OCI-LY1 (cell line): Measurements from ENCODE around the gene TSTD1.

Experiments
- H2AFZ ChIP-seq: fragments of 200-600 bp; sonication (generic), shearing (Covaris generic); 2 replicates; pipeline ENCODE4 v1.6.0; 2014; ENCODE audit warnings: antibody characterized with exemption, mild to moderate bottlenecking, low read length
- H3F3A ChIP-seq: fragments of 200-600 bp; sonication (generic), shearing (Covaris generic); 2 replicates; pipeline ENCODE4 v1.6.0; 2014; ENCODE audit warnings: mild to moderate bottlenecking, antibody characterized with exemption, low read length, moderate library complexity; ENCODE audit not compliant: insufficient read depth
- H3K27ac ChIP-seq: fragments of 200-600 bp; sonication (generic); 2 replicates; pipeline ENCODE4 v1.5.1; 2014; ENCODE audit warnings: low read length, mixed run types, mild to moderate bottlenecking, low read depth; ENCODE audit not compliant: poor library complexity, severe bottlenecking
- H3K27me3 ChIP-seq: fragments of 200-600 bp; sonication (generic); 2 replicates; pipeline ENCODE4 v1.6.0; 2014; ENCODE audit warnings: antibody characterized with exemption, mild to moderate bottlenecking, low read length, moderate library complexity; ENCODE audit not compliant: insufficient read depth
- H3K36me3 ChIP-seq: fragments of 200-600 bp; sonication (generic); 2 replicates; pipeline ENCODE4 v1.6.1; 2014; ENCODE audit warnings: mild to moderate bottlenecking, antibody characterized with exemption, low read length, moderate library complexity, mixed read lengths; ENCODE audit not compliant: insufficient read depth
- H3K4me1 ChIP-seq: fragments of 200-600 bp; sonication (generic); 2 replicates; pipeline ENCODE4 v1.5.1; 2014; ENCODE audit warnings: mild to moderate bottlenecking, low read length, moderate library complexity; ENCODE audit not compliant: insufficient read depth, severe bottlenecking
- H3K4me2 ChIP-seq: fragments of 200-600 bp; sonication (generic), shearing (Covaris generic); 2 replicates; pipeline ENCODE4 v1.6.1; 2014; ENCODE audit warnings: low read length
- H3K4me3 ChIP-seq: fragments of 200-600 bp; sonication (generic); 2 replicates; pipeline ENCODE4 v1.5.1; 2014; ENCODE audit warnings: low read length, low read depth, mild to moderate bottlenecking, mixed read lengths; ENCODE audit not compliant: poor library complexity, severe bottlenecking
- H3K79me2 ChIP-seq: fragments of 200-600 bp; shearing (Covaris generic); 2 replicates; pipeline ENCODE4 v1.6.1; 2016; ENCODE audit warnings: mixed run types, low read length, mixed read lengths; ENCODE audit not compliant: insufficient read depth
- H3K9ac ChIP-seq: fragments of 200-600 bp; sonication (generic), shearing (Covaris generic); 2 replicates; pipeline ENCODE4 v1.6.1; 2014; ENCODE audit warnings: mild to moderate bottlenecking, low read length, mixed read lengths
- H3K9me2 ChIP-seq: fragments of 200-600 bp; sonication (generic), shearing (Covaris generic); 2 replicates; pipeline ENCODE4 v1.6.1; 2014; ENCODE audit warnings: low read depth, mild to moderate bottlenecking, low read length, mixed read lengths
- H3K9me3 ChIP-seq: fragments of 200-600 bp; shearing (Covaris generic); 2 replicates; pipeline ENCODE4 v1.6.1; 2014; ENCODE audit warnings: low read length, mixed read lengths
- H4K20me1 ChIP-seq: fragments of 200-600 bp; sonication (generic), shearing (Covaris generic); 2 replicates; pipeline ENCODE4 v1.6.0; 2016; ENCODE audit warnings: mild to moderate bottlenecking, low read length; ENCODE audit not compliant: insufficient read depth
- CTCF ChIP-seq: fragments of 200-600 bp; sonication (generic), shearing (Covaris generic); IDR thresholded peaks from 2 replicates; pipeline ENCODE4 v1.5.1; 2017; ENCODE audit warnings: mild to moderate bottlenecking, antibody characterized with exemption, low read length, moderate library complexity, mixed read lengths
- EZH2 ChIP-seq: fragments of 200-600 bp; sonication (generic), shearing (Covaris generic); IDR thresholded peaks from 2 replicates; pipeline ENCODE4 v1.8.0; 2017; ENCODE audit warnings: borderline replicate concordance, mixed run types, mild to moderate bottlenecking, antibody characterized with exemption, low read length, moderate library complexity, mixed read lengths

TSTD1 gene

DNA sequence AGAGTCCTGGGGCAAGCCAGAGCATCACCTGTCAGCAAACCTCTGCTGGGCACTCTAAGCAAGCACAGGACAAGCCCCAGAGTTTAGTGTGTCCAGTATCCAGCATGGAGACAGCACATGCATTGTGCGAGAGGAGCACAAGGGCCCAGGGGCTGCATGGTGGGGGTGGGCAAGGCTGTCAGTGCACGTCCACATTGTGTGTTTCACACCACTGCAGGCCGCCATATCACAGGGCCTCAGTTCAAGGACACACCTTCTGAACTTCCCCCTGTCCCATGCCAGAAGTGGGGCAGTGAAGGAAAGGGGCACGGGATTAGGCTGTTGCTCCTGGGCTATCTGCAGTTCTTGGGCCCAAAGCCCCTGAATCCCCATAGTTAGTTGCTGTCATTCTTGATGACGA, 782 bp upstream of the TSTD1 start:
- H2AFZ ChIP-seq, result no peak overlapping the region
- H3K4me1 ChIP-seq, result peaks cover 56% of the 10 kb centered on the region
- no peaks in the 10 kb centered on the region for H3K9me3 ChIP-seq
- H4K20me1 ChIP-seq, result no peaks in the 10 kb centered on the region
- H3K9ac ChIP-seq, result peak overlapping the region; percentile 21; the same call in 1 of the 2 replicates
- no peaks in the 10 kb centered on the region for H3F3A ChIP-seq
- H3K79me2 ChIP-seq, result peaks cover 5% of the 10 kb centered on the region
- H3K4me3 ChIP-seq, result peak overlapping the region; percentile 71
- TF ChIP-seq EZH2 (no peak), CTCF (no peak)
- H3K27ac ChIP-seq, result peak overlapping the region; percentile 67
- no peaks in the 10 kb centered on the region for H3K27me3 ChIP-seq
- H3K36me3 ChIP-seq, result peaks cover 46% of the 10 kb centered on the region
- H3K9me2 ChIP-seq, result no peaks in the 10 kb centered on the region
- H3K4me2 ChIP-seq, result peak overlapping the region; percentile 50; the same call in 1 of the 2 replicates

DNA sequence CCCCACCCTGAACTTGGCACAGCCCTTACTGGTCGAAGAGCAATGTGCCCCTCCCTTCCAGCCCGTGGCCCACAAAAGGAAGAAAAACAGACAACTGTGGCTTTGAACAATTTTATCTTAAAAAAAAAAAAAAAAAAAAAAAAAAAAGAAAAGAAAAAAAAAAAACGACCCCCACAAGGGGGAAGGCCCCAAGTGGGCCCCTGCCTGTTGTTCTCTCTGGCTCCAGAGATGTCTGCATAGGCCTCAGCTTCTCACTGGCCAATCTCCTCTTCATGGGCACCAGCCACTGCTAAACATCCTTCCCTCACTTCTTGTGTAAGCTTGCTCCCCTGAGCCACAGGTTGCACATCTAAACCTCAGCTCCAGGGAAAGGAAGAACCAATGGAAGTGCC, 386 bp upstream of the TSTD1 start:
- Histone ChIP-seq H4K20me1 (no peaks in the 10 kb centered on the region), H3F3A (no peaks in the 10 kb centered on the region), H3K4me2 (peak overlapping the region; percentile 69), H3K9me2 (no peaks in the 10 kb centered on the region), H2AFZ (no peak overlapping the region), H3K27me3 (no peaks in the 10 kb centered on the region), H3K4me3 (peak overlapping the region; percentile 71), H3K9me3 (no peaks in the 10 kb centered on the region), H3K36me3 (peaks cover 46% of the 10 kb centered on the region), H3K27ac (peak overlapping the region; percentile 67), H3K4me1 (peaks cover 52% of the 10 kb centered on the region), H3K9ac (peak overlapping the region; percentile 77; the same call in 1 of the 2 replicates), H3K79me2 (peaks cover 1% of the 10 kb centered on the region)
- TF ChIP-seq CTCF, result no peak
- no peak for TF ChIP-seq EZH2

- H3K9me3 ChIP-seq, result no peaks in the 10 kb centered on the region
- peak overlapping the region; percentile 69 for H3K4me2 ChIP-seq
- peaks cover 43% of the 10 kb centered on the region for H3K4me1 ChIP-seq
- peak overlapping the region; percentile 67 for H3K27ac ChIP-seq
- H3K36me3 ChIP-seq, result peaks cover 42% of the 10 kb centered on the region
- no peaks in the 10 kb centered on the region for H3K27me3 ChIP-seq
- H3K4me3 ChIP-seq, result peak overlapping the region; percentile 71
- no peaks in the 10 kb centered on the region for H3K79me2 ChIP-seq
- TF ChIP-seq EZH2 (no peak), CTCF (no peak)
- H4K20me1 ChIP-seq, result no peaks in the 10 kb centered on the region
- H3F3A ChIP-seq, result no peaks in the 10 kb centered on the region
- peak overlapping the region; percentile 77 for H3K9ac ChIP-seq
- no peak overlapping the region for H2AFZ ChIP-seq
- H3K9me2 ChIP-seq, result no peaks in the 10 kb centered on the region
These were observed 872 bp downstream of the TSTD1 start for GRCh38 chr1:161037661-161038522.
